SK-N-SH treated with all-trans-retinoic acid at 6 μM for 48 hours (cell line): ENCODE data around the gene TMEM185B.

ENCODE experiments used
- ATAC-seq: fragments of 200-7000 bp; cut with Tn5 transposase; 3 replicates; pipeline ENCODE4 v1.9.1; 2020; ENCODE audit warnings: mild to moderate bottlenecking, moderate library complexity
- ARNTL ChIP-seq: fragments of 450-650 bp; formaldehyde crosslinking; IDR thresholded peaks from 2 replicates; pipeline ENCODE4 v1.5.0; 2020; ENCODE audit warnings: low read depth, mild to moderate bottlenecking, moderate library complexity, borderline replicate concordance
- BACH2 ChIP-seq: fragments of 250-450 bp; sonication (Bioruptor Pico); IDR thresholded peaks from 2 replicates; pipeline ENCODE4 v1.9.0; 2021; ENCODE audit warnings: mild to moderate bottlenecking, borderline replicate concordance
- ESRRG ChIP-seq: fragments of 250-450 bp; sonication (Bioruptor Pico); IDR thresholded peaks from 2 replicates; pipeline ENCODE4 v1.6.1; 2021; ENCODE audit warnings: mild to moderate bottlenecking
- OSR1 ChIP-seq: fragments of 250-450 bp; sonication (Bioruptor Pico); IDR thresholded peaks from 2 replicates; pipeline ENCODE4 v1.8.0; 2022; ENCODE audit warnings: moderate library complexity, mild to moderate bottlenecking, inconsistent platforms
- PATZ1 ChIP-seq: fragments of 250-450 bp; sonication (Bioruptor Pico); IDR thresholded peaks from 2 replicates; pipeline ENCODE4 v1.8.0; 2020; ENCODE audit warnings: mild to moderate bottlenecking, moderate library complexity, borderline replicate concordance
- POU6F1 ChIP-seq: fragments of 250-450 bp; sonication (Bioruptor Pico); IDR thresholded peaks from 2 replicates; pipeline ENCODE4 v1.8.0; 2021; ENCODE audit warnings: low read depth, mild to moderate bottlenecking, moderate library complexity, borderline replicate concordance
- PPARA ChIP-seq: fragments of 250-450 bp; sonication (Bioruptor Pico); IDR thresholded peaks from 2 replicates; pipeline ENCODE4 v1.5.0; 2020; ENCODE audit warnings: mild to moderate bottlenecking, borderline replicate concordance
- RARB ChIP-seq: fragments of 250-450 bp; sonication (Bioruptor Pico); IDR thresholded peaks from 2 replicates; pipeline ENCODE4 v1.8.0; 2021; ENCODE audit warnings: mild to moderate bottlenecking, moderate library complexity
- TCF4 ChIP-seq: fragments of 250-450 bp; sonication (Bioruptor Pico); IDR thresholded peaks from 2 replicates; pipeline ENCODE4 v1.8.0; 2021; ENCODE audit warnings: mild to moderate bottlenecking, moderate library complexity, borderline replicate concordance
- TOX ChIP-seq: fragments of 250-450 bp; sonication (Bioruptor Pico); IDR thresholded peaks from 2 replicates; pipeline ENCODE4 v1.8.0; 2021; ENCODE audit warnings: mild to moderate bottlenecking, moderate library complexity, borderline replicate concordance
- TSHZ2 ChIP-seq: fragments of 250-450 bp; sonication (Bioruptor Pico); IDR thresholded peaks from 2 replicates; pipeline ENCODE4 v1.5.0; 2020; ENCODE audit warnings: mild to moderate bottlenecking, moderate library complexity
- ZC3H10 ChIP-seq: fragments of 250-450 bp; sonication (Bioruptor Pico); IDR thresholded peaks from 2 replicates; pipeline ENCODE4 v1.5.1; 2021; ENCODE audit warnings: mild to moderate bottlenecking, moderate library complexity
- ZFP30 ChIP-seq: fragments of 450-650 bp; formaldehyde crosslinking; IDR thresholded peaks from 2 replicates; pipeline ENCODE4 v1.5.0; 2022; ENCODE audit warnings: mild to moderate bottlenecking, moderate library complexity
- ZNF565 ChIP-seq: fragments of 450-650 bp; formaldehyde crosslinking; conservative IDR thresholded peaks from 2 replicates; pipeline ENCODE4 v1.5.0; 2020; ENCODE audit warnings: low read depth, mild to moderate bottlenecking, moderate library complexity
- ZNF70 ChIP-seq: fragments of 450-650 bp; formaldehyde crosslinking; IDR thresholded peaks from 2 replicates; pipeline ENCODE4 v1.5.0; 2020; ENCODE audit warnings: mild to moderate bottlenecking, moderate library complexity
- ZNF8 ChIP-seq: fragments of 450-650 bp; formaldehyde crosslinking; IDR thresholded peaks from 2 replicates; pipeline ENCODE4 v1.5.0; 2020; ENCODE audit warnings: mild to moderate bottlenecking, moderate library complexity

The TMEM185B gene

GRCh38 chr2:120241684-120242083 is 18.5 kb upstream of the TMEM185B start (continued):
- TF ChIP-seq PATZ1, result no peak
- no peak for TF ChIP-seq BACH2 (CRISPR knock-in tag)
- no peak for TF ChIP-seq ZFP30 (CRISPR knock-in tag)
- TF ChIP-seq PPARA (CRISPR knock-in tag), result no peak
- no peak for TF ChIP-seq RARB
- no peak for TF ChIP-seq TOX (CRISPR knock-in tag)

- TF ChIP-seq ARNTL (CRISPR knock-in tag) (no peak), TSHZ2 (CRISPR knock-in tag) (no peak), PATZ1 (no peak), TCF4 (CRISPR knock-in tag) (no peak)
Observed at GRCh38 chr2:120240901-120241429, 17.8 kb upstream of the TMEM185B start.

GRCh38 chr2:120239488-120240287 is 16.5 kb upstream of the TMEM185B start:
- peak; percentile 66 for ATAC-seq
- no peak for TF ChIP-seq ZC3H10 (CRISPR knock-in tag)
- TF ChIP-seq BACH2 (CRISPR knock-in tag), result no peak
- TF ChIP-seq POU6F1 (CRISPR knock-in tag), result no peak
- no peak for TF ChIP-seq ESRRG (CRISPR knock-in tag)
- TF ChIP-seq ZNF8, result no peak
- TF ChIP-seq ARNTL (CRISPR knock-in tag), result no peak
- no peak for TF ChIP-seq TOX (CRISPR knock-in tag)
- TF ChIP-seq PATZ1, result peak; percentile 77; the same call in 1 of the 2 replicates
- TF ChIP-seq OSR1 (CRISPR knock-in tag), result no peak

More at GRCh38 chr2:120240901-120241429, 17.8 kb upstream of the TMEM185B start:
- no peak for ATAC-seq

GRCh38 chr2:120238728-120239487 is 15.7 kb upstream of the TMEM185B start:
- TF ChIP-seq ARNTL (CRISPR knock-in tag), result no peak
- TF ChIP-seq POU6F1 (CRISPR knock-in tag), result no peak
- no peak for TF ChIP-seq ZFP30 (CRISPR knock-in tag)
- no peak for TF ChIP-seq ZNF70 (CRISPR knock-in tag)
- TF ChIP-seq ZNF565 (CRISPR knock-in tag), result no peak
- no peak for TF ChIP-seq PPARA (CRISPR knock-in tag)
- TF ChIP-seq TOX (CRISPR knock-in tag), result no peak
- no peak for TF ChIP-seq PATZ1
- ATAC-seq, result peak; percentile 83
